NCI-H1092 (cell line): ENCODE data around the gene FUZ.
A peak's percentile ranks its signal among the peaks of the same experiment; 100 is the strongest.

Experiments
- DNase-seq: peaks from one replicate; lab custom pipeline; 2025; lab: John Stamatoyannopoulos, UW

Gene FUZ

DNA sequence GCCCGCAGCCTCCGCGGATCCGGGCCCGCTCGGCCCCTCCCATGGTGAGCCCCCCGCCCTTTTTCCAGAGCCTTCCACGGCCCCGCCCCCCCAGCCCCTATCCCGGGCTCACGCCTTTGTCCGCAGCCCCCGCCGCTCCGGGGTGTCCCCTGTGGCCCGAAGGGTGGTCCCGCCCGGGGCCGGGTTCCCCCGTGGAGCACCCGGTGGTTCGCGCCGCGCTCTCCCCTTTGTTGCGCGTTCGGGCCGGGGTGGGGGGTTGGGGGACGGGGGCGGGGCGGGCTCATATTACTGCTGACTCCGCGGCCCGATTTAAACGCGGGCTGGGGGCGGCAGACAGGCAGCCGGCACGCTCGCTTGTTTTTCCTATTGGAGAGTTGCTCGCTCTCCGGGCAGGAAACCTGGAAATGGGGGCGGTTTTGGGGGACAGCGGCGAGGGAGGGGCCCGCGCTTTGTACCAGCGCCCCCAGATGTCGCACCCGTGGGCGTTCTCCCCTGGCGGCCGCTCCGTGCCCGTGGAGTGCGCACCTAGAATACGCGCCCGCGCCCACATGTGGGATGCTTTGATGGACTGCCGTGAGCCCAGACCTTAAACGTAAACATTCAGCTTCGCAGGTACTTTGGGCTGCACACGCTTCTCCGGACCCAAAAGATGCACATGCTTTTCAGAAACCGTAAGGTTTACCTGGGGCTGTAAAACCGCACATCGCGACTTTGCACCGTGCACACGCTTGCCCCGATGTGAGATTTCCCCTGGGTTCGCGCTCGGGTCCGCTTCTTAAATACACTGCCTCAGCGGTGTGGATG, 38.6 kb upstream of the FUZ start:
- DNase-seq, result peak; percentile 12

DNA sequence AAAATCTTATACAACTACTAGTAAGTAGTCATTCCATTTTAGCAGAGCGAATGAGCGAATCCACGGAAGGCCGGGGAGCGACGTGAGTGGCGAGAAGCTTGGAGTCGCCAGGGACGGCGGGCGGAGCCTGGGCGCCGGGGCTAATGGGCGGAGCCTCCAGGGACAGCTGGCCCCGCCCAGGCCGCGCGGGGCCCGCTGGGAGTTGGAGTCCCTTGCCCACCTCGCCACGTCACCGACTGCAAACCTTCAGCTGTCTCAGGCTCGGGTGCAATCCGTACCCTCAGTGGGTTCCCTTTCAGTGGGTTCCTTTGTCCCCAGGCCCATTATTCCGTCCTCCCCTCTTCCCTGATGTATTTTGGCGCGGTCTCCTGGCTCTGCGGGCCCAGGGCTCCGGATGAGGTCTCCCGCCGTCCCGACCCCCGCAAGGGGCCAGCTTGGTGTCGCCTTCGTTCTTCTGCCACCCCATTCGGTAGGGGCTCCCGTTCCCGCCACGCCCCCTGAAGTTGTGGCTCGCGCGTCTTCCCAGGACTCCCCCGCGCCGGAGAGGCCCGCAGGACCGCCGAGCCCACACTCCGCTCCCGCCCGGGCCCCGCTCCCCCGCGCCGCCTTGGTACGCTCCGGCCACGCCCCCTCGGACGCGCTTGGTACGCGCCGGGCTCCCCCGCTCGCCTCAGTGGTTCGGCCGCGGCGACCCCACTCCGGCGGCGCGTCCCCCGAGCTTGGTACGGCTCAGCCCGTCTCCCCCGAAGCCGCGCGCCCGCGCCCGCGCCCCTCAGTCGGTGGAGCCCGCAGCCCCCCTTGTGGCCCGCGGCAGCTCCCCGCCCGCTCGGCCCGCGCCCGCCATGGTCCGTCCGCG, 37.6 kb upstream of the FUZ start, which contains the start of gene PTOV1:
Gene PTOV1 (plus strand): TSS at position 673 of the 856 bp plus-strand sequence.
- peak; percentile 84 for DNase-seq

DNA sequence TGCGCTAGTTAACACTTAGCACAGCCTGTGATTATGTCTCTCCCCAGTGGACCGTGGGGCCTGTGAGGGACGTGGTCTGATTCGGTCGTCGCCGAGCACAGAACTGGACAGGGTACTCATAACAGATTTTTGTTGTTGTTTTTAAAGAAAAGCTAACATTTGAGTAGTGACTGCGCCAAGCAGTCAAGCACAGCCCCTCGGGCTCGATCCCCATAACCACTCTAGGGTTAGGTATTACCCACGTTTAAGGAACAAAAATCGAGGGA, 37.1 kb upstream of the FUZ start:
- DNase-seq, result no peak

DNA sequence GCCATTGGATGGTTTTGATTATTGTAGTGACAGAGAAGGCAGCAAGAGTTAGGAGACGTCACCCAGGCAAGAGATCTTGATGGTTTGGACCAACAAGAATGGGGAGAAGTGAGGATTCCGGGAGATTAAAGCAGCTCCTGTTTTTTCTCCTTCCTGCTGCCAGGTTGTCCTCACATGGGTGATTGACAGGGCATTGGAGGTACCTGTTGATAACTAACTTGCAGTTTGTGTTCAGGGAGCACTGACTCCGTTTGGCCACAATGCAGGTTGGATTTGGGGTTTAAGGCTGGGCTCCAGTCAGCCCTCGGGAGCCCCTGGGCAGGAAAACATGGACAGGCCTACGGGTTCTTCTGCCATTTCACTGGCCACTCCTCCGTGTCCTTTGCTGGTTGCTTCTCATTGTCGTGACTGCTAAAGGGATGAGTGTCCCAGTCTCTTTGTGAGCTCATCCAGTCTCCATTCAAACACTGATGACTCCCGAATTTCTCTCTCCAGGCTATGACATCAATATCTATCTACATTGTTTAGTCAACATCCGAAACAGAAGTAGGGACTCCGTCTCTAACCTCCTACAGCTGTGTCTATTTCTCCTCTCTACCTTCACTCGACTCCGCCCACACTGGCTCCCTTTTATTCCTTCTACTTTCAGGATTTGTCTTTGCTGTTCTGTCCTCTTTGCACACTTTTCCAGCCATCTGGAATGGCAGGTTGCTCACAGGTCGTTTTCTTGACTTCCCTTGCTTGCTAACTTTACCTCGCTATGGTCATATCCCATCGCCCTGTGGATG, 36.5 kb upstream of the FUZ start:
- DNase-seq, result no peak

DNA sequence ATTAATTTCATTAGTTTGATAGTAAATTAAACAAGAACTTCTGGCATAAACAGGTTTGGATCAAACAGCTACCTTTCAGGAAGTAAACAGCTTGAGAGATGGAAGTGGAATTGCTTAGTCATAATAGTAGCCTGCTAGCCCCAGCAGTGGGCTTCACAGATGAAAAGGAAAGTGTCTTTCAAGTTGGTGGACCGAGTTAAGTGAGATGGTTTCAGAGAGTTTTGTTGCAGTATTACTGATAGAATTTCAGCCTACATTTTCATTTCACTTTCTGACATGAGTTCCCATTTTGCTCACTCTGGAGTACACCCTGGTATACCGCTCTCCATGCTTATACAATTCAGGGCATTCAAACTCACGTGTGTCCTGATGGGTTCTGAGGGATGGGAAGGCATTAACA, 35.8 kb upstream of the FUZ start:
- DNase-seq, result no peak

DNA sequence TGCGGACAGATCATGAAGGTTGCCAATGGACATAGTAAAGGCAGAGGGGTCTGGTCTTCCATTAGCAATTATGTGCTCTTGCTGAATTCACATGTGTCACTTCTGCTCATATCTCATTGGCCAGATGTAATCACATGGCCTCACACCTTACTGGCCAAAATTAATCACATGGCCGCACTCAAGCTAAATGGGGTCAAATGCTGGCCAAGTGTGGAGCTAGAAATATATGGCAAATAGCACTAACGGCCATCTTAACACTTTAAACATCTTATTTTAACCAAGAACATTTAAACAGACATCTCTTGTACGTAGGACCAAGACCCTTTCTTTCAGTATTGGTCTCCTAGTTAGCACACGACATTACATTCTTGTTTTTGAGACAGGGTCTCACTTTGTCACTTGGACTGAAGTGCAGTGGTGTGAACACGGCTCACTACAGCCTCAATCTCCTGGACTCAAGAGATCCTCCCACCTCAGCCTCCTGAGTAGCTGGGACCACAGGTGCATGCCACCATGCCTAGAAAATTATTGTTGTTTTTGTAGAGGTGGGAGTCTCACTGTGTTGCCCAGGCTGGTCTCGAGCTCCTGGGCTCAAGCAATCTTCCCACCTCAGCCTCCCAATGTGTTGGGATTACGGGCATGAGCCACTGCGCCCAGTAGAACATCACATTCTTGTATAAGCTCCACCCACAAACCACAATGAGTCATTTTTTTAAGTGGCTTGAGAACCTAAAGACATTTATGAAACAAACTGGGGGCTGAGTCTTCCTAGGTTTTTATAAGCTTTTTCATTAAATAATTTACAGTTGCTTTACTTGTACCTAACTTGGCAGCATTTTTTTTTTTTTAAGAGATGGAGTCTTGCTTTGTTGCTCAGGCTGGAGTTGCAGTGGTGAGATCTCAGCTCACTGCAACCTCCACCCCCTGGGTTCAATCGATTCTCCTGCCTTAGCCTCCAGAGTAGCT, 34.9 kb upstream of the FUZ start:
- DNase-seq, result no peak

DNA sequence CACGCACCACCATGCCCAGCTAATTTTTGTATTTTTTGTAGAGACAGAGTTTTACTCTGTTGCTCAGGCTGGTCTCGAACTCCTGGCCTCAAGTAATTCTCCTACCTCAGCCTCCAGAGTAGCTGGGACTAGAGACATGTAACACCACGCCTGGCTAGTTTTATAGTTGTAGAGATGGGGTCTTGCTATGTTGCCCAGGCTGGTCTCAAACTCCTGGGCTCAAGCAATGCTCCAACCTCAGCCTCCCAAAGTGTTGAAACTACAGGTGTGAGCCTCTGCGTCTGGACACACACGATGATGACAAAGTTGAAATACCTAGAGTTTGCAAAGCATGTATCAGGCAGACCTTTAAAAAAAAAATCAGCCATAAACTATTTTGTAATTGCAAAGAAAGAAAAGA, 33.3 kb upstream of the FUZ start:
- no peak for DNase-seq

DNA sequence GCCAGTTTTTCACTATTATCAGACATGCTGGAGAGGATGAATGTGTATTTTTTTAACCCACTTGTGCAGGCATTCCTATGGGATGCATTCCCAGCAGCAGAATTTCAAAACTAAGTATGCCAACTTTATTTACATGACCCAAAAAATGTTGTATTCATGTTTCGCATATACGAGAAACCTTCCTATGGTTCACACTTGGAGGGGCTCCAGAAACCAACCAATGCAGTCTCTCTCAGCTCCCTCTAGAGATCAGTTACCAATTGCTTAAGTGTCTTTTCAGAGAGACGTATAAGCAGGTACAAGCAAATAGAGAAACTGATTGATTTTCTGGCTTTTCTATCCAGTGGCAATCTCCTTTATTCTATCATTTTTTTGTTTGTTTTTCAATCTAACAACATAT, 32.3 kb upstream of the FUZ start:
- DNase-seq, result no peak

DNA sequence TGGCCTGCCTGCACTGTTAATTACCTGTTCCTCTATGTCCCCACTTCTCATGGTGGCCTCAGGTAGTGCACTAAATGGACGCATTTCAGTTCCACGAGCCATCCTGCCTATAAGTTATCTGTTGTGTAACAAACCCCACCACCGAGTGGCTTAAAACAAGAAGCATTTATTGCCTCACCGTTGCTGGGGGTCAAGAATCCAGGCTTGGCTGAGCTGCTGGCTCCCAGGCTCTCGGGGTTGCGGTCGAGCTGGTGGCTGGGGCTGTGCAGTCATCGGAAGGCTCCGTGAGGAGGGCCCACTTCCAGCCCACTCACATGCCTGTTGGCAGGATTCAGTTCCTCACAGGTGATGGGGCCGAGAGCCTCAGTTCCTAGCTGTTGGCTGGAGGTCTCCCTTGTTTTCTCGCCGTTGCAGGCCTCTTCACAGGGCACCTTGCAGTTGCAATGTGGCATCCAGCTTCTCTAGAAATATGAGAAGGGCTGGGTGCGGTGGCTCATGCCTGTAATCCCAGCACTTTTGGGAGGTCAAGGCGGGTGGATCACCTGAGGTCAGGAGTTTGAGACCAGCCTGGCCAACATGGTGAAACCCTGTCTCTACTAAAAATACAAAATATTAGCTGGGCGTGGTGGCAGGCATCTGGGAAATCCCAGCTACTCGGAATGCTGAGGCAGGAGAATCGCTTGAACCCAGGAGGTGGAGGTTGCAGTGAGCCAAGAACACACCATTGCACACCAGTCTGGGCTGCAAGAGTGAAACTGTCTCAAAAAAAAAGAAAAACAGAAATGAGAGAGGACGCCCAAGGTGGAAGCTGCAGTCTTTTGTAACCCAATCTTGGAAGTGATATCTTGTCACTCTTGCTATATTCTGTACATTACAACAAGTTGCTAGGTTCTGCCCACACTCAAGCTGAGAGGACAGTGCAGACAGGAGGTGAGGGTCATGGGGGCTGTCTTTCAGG, 31.3 kb upstream of the FUZ start:
- DNase-seq, result no peak

DNA sequence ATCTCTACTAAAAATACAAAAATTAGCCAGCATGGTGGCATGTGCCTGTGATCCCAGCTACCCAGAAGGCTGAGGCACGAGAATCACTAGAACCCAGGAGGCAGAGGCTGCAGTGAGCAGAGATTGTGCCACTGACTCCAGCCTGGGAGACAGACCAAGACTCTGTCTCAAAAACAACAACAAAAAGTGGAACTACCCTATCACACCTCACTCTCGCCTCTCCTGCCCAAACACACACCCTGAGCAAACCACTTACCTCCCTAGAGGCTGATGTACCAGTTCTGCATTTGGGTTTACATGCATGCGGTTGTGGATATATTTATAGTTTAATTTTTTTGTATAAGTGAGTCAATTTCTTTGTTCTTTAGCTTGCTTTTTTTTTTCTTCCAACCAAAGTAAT, 30.2 kb upstream of the FUZ start:
- DNase-seq, result no peak

DNA sequence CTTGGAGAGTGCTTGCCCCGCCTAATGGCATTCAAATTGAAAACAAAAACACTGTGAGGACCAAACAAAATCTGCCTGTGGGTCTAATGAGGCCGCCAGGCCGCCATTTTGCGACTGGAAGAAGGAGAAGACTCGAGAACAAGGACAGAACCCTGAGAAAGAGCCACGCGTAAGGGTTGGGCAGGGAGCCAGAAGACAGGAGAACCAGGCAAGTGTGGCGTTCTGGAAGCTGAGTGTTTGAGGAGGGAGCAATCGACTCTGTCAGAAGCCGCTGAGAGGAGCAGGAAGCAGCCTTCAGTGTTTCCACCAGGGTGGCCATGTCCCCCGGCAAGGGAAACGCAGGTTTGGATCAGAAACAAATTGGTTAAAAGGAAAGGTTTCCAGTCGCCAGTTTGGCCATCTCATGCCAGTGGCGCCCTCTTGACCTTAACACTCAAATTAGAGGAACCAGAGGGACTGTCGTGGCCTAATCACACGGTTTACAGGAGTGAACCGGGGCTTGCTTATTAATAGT, 27.7 kb upstream of the FUZ start:
- no peak for DNase-seq

DNA sequence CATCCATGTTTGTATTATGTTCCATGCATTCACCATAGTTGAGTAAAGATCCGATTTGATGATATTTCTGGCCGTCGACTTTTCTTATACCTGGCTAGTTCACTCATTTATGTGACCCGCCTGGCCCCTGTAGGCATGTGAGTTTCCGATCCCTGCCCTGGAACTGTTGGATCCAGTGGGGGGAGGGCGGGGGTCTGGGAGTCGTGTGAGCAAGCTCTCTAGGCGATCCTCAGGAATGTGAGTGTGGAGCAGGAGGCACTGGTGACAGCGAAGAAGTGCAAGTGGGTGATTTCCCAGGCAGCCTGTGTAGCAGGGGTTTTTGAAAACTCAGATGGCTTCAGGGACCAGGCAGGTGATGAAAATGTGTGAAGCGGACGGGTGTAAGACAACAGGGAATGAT, 27.2 kb upstream of the FUZ start:
- DNase-seq, result no peak

DNA sequence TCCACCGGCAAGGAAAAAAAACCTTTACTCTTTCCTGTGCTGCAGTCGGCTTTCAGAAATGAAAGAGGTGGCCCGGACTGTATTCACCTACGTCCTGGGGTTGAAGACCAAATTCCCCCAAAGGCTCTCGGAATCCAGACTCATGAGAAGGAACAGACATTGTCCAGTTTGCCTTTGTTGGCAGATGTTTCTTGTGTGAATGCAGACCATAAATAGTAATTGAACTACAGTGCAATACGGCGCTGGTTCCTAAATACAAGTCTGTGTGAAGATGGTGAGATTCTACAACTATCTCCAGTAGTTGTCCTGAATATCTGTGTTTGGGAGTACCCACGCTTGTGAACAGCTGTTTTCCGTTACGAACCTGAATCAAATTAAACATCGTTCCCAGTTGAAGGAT, 26.6 kb upstream of the FUZ start:
- no peak for DNase-seq

DNA sequence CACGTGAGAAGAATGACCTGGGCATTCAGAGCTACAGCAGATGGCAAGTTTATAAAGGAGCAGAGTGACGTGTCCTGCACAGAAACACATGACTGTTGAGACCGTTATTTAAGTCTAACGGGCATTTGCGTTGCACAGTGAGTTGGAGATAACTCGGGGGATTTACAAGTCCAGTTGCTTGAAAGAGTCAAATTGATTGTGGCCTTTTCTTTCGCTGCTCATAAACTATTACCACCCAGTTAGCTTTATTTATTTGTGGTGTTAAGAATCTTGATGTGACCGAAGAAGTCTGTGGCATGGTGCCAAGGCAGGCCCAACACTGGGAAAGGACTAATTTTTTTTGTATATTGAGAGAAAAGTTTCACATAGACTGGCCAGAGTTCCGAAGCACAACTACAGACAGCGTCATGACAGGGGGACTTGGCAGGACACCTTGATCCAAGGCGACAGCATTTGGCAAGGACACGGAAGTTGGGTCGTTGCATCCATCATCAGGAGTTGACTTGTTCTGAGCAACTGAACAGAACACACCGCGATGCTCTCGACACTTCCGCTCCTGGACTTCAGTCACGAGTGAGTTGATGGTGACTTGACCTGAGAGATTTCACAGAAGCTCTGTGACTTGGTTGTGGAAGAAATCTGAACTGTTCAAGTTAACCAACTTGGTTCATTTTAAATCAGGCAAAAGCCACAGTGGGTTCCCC, 25.9 kb upstream of the FUZ start:
- no peak for DNase-seq

DNA sequence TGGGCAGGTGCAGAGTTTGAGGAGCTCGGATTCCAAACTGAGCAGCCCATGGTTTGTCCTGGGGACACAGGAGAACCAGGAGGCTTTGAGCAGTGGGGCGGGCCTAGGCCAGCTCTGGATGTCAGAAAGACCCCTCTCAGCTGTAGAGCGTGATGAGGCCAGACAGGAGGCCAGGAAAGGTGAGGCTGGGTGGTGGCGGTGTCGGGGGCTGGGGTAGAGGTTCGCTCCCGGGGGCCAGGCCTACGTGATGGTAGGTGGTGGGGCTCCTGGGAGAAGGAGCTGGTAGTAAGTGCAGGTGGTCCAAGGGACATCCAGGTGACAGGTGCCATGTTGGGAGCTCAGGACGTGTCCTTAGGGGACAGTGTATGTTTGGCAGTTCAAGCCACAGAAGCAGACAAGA, 24.3 kb upstream of the FUZ start:
- no peak for DNase-seq

DNA sequence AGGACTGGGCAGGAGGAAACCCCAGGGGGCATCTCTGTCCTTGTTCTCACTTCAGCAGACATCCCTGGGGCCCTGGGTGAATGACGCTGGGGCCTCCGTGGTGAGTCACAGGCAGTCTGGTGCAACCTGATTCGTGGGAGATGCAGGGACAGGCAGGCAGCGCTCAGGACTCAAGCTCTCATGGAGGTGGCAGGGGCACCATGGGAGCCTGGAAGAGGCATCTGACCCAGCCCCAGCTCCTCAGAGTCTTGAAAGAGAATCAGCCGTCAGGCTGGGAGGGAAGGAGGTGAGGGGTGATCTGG, 23.9 kb upstream of the FUZ start:
- DNase-seq, result no peak

DNA sequence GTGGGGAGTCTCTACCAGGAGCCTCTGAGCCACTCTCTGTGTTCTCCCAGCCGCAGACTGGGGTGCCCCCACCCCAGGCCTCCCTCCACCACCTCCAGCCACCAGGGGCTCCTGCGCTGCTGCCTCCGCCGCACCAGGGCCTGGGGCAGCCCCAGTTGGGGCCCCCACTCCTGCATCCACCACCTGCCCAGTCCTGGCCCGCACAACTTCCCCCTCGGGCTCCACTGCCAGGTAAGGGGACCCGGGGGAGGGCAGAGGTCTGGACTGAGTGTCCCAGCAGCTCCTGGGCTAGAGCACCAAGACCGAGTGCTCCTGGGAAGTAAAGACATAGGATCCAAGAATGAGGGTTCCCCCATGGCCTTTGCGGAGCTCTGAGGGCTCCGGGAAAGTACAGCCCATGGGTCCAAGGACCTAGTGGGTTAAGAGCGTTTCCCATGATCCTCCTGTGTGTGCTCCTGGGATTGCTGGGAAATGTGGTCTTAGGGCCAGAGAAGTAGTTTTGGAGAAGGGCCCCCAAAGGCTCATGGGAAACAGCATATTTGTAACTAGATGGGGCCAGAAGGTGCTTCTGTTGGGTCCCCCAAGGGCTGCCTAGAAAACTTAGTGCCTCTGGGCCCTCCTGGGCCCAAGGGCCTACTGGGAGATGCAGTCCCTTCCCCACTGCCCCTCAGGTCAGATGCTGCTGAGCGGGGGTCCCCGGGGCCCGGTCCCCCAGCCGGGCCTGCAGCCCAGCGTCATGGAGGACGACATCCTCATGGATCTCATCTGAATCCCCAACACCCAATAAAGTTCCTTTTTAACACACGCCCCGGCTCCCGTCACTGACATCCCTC, 23.3 kb upstream of the FUZ start:
- no peak for DNase-seq

DNA sequence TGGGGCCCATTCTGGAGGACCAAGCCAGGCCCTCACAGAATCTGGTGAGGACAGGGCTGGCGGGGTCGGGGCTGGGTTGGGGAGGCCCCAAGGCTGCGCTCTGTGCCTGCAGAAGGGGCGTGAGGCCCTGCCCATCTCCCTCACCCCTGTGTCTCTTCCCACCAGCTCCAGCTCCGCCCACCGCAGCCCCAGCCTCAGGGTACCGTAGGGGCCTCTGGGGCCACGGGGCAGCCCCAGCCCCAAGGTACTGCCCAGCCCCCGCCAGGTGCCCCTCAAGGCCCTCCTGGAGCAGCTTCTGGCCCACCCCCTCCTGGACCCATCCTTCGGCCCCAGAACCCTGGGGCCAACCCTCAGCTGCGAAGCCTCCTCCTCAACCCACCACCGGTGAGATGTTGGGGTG, 22.5 kb upstream of the FUZ start:
- no peak for DNase-seq

DNA sequence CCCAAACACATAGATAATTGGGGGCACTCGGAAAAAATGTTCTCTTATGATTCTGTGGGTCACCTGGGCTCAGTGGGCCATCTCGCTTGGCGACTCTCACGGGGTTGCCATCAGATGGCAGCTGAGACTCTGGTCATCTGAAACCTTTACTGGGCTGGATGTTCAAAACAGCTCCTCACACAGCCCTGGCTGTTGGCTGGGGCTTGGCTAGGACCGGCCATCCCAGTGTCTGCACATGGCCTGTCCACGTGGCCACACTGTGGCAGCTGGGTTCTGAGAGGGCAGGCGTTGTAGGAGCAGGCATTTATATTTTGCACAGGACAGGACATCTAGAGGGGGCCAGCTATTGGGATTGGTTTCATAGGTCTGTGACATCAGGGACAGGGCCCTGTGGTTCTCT, 20.5 kb upstream of the FUZ start:
- DNase-seq, result no peak
